GM04504 (cell line): Measurements from ENCODE around the gene SLC18A3.

Source experiments
- DNase-seq: peaks from one replicate; pipeline ENCODE4 v3.0.0-alpha.2; 2012; ENCODE audit warnings: low read depth

Gene SLC18A3

DNA sequence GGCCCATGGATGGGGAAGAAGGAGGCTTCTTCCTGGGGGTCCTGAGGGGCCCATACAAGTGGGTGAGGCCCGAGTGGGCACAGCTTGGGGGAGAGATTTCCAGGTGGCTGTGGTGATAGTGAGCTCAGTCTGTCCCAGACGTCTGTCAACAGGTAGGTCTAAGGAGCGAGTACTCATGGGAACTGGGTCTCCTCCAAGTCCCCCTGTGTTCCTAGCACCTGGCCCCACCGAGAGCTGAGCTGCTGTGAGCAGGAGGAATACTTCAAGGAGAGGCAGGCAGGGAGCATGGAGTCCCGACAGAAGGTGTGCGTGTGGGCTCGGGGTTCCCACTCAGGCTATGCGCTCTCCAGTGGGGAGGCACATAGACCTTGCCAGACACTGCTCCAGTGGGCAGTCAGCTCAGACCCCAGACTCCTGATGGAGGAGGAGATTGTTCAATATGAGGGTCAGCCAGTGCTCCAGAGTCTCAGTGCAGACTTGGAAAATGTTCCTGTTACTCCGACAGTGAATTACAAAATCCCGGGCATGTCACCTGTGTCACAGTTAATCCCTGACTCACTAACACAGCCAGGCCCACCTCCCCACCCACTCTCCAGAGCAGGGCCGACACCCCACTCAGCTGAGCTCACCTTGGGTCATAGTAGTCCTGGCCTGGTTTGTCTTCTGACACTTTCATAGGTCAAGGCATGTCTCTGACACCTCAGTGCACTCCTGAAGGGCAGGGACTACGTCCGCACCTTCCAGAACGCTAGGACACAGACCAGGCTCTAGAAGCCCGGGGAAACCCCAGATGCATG is 41.1 kb downstream of the SLC18A3 start:
- no peak for DNase-seq

- DNase-seq, result no peak
These were observed 41.8 kb downstream of the SLC18A3 start for GRCh38 chr10:49651917-49652316.

GRCh38 chr10:49652421-49653272 is 42.5 kb downstream of the SLC18A3 start:
- no peak for DNase-seq

DNA sequence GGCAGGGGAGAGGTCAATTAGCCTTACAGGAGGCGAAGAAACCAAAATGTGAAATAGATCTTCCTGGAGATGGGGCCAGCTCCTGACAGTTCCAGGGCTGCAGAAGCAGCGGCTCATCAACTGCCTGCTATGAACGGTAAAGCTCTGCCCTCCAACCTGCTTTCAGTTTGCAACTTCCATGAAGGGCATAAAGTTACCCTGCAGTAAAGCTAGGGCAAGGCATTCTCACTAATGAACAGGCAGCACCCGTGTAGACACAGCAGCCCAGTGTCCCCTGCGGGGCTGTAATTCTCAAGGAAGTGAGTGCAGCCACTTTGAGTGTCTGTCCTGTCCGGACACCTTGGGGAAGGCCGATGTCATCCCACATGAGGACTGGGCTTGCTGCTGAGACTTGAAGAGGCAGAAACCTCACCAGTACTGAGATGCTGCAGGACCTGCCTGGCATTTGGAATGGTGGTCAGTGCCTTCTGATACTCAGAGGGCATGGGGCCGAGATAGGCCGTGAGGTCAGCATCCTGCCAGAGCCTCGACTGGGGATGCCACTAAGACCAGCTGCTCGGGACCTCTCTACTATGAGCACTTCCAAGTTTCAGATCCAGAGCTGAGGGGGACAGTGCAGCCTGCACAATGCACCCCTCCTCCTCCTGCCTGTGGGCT is 43.3 kb downstream of the SLC18A3 start:
- DNase-seq, result no peak

- no peak for DNase-seq
These were observed 44.1 kb downstream of the SLC18A3 start for GRCh38 chr10:49654036-49654693.

DNA sequence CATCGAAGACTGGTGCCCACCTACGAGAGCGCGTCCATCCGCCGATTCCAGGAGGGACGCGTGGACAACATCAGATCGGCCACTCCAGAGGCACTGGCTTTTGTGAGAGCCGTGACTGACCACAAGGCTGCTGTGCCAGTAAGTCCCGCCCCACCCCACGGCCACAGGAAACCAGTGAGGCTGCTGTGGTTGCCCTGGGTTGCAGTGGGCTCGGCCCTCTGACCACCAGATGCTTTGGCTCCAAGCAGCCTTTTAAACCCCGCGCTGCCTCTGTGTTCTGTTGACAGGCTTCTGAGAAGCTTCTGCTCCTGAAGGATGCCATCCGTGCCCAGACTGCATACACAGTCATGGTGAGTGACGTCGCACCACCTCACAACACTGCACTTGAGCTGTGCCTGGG is 45.0 kb downstream of the SLC18A3 start:
- DNase-seq, result no peak

DNA sequence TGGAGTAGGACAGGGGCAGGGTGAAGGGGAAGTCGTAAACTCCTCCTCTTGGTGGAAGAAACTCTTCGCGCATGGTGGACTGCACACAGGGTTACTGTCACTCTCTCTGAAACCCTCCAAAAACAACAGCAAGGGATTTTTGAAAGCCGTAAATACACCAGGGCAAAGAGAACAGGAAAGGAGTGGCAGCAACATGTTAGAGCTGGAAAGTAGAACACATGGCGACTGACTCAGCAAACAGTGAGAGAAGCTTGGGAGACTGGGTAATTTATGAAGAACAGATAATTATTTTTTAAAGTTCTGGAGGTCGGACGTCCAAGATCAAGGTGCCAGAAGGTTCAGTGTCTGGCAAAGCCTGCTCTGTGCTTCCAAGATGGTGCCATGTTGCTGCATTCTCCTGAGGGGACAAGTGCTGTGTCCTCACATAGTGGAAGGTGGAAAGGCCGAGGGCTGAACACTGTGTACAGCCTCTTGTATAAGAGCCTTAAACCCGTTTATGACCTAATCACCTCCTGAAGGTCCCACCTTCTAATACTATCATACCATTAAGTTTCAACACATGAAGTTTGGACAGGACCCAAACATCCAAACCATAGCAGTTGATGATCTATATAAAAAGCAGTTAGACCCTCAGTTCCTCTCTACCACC is 46.9 kb downstream of the SLC18A3 start:
- no peak for DNase-seq

GRCh38 chr10:49657606-49658005 is 47.5 kb downstream of the SLC18A3 start:
- DNase-seq, result no peak

DNA sequence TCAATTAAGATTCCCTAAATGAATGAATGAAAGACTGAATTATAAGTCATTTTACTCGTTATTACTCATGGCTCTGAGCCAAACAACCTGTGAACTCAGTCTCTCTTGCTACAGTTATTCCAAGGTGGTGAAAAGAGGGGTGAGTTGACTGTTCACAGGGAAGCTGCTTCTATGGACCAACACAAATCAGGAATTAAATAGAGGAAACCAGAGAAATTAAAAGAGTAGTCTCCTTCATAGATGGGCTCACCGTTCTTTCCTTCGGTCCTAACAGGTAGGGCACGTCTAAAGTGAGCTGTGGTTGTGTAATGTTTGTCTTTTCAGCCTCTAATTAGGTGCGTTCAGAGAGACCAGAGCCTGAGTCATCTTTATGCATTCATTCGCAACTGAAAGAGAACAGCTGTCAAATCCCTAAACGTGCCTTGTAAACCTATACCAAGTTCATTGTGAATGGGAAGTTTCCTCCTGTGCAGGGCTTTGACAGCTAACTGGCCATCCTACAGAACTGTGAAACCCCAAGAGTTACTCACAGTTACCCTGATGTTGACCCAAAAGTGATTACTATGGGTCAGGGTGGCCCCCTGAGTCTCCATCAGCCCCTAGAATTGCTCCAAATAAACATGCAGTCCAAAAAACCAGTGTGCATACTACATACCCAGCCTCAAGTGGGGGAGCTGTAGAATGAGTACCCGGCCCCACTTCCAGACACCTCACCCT is 51.2 kb downstream of the SLC18A3 start:
- DNase-seq, result no peak
